Cortex of kidney (tissue), 1 donor: ENCODE results near the gene FBXL17.

Experiments used
- DNase-seq: peaks from one replicate; lab custom pipeline; 2025; lab: John Stamatoyannopoulos, UW

Gene FBXL17

DNA sequence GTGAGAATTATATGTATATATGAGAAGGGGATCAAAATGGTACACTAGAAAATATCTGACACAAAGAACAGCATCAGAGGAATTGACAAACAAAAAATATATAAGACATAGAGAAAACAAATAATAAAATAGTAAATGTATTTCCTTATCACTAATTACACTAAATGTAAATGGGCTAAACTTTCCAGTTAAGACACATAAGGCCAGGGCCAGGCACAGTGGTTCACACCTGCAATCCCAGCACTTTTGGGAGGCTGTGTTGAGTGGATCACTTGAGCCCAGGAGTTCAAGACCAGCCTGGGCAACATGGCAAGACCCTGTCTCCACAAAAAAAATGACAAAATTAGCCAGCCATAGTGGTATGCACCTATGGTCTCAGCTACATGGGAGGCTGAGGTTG is 8.5 kb downstream of the FBXL17 start:
- no peak for DNase-seq

DNA sequence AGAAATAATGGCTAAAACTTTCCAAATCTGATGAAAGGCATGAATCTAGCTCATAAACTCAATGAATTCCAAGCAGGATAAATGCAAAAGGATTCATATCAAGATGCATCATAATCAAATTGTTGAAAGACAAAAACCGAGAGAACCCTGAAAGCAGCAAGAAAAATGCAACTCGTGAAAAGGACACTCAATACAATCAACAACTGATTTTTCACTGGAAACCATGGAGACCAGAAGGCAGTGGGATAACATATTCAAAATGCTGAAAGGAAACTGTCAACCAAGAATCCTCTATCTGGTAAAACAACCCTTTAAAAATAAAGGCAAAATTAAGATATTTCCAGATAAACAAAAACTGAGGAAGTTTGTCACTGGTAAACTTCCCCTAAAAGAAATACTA is 9.5 kb downstream of the FBXL17 start:
- DNase-seq, result no peak

GRCh38 chr5:108371263-108371662 is 10.6 kb downstream of the FBXL17 start:
- no peak for DNase-seq

- no peak for DNase-seq
These were observed 12.7 kb downstream of the FBXL17 start for GRCh38 chr5:108369167-108369566.

DNA sequence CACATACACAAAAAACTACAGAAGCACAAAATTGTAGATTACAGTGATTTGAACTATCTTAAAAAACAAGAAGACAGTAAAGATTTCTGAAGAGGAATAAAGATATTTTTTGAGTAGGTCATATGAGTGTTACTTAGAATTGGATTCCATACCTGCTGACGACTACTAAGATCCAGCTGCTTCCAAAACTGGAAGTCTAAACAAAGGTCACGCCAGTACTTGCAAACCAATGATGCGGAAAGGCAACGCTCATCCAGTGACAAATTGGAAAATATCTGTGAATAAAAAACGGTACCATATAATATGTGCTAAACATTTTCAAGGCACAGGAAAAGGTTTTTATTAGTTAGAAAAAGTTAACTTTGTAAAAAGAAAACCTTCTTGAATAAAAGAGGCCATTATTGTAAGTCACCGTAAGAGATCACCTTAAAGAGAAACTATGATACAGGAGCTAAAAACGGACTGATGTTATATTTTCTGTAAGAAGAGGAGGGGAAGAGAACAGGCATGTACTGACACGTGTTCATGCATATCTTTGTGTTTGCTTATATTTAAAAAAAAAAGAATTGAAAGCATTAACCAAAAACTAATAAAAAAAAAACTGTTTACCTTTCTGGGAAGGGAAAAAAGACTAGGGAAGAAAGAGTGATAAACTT is 14.1 kb downstream of the FBXL17 start:
- no peak for DNase-seq

DNA sequence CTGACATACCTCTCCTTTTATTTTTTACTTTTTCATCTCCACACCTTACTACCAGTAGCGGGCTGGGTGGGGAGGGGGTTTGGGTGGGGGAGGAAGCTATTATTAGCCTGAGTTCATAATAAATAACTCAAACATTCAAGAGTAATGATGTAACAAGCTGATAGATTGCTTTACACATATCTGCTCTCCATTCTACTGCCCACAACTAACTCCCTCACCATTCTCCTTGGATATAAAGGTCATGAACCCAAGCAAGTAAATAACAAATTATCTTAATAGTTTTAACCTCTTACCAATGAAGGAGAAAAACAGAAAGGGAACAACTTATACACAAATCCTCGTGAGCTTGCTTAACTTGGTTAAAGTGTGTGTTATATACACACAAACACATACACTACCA is 15.4 kb downstream of the FBXL17 start:
- no peak for DNase-seq

GRCh38 chr5:108361771-108362170 is 20.1 kb downstream of the FBXL17 start:
- no peak for DNase-seq

DNA sequence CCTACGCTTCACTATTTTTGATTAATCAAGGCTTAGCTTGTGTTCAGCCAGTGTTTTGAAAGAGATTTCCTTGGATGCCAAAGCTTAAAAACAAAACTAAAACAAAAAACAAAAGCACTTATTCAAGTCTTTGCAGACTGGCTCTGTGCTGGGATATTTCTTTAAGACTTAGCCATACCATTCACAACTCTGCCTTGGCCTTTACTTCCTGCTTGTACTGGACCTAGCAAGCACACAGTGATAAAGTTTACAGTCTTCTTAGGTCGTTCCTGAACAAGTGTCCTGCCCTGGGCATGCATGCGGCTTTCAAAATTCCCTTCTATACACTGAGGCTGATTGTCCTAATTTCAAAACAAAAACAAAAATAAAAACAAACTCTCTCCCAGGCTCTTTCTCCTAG is 20.7 kb downstream of the FBXL17 start:
- no peak for DNase-seq

DNA sequence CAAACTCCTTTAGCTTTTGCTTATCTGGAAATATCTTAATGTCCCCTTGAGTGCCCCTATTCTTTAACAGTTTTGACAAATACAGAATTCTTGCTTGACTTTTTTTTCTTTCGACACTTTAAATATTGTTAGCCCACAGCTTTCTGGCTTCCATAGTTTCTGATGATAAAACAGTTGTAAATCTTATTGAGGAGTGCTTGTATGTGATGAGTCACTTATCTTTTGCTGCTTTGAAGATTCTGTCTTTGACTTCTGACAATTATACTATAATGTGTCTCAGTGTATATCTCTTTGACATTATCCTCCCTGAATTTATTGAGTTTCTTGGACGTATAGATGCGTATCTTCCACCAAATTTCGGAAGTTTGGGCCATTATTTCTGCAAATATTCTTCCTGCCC is 21.6 kb downstream of the FBXL17 start:
- DNase-seq, result no peak

DNA sequence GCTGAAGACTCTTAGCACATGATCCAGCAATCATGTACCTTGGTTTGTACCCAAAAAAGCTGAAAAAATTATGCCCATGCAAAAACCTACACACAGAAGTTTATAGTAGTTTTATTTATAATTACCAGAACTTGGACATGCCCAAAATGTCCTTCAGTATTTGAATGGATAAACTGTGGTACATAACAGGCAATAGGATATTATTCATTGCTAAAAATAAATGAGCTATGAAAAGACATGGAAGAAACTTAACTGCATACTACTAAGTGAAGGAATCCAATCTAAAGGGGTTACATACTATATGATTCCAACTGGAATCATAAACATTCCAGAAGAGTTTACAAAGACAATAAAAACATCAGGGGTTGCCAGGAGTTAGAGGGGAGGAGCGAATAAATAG is 25.6 kb downstream of the FBXL17 start:
- DNase-seq, result no peak

DNA sequence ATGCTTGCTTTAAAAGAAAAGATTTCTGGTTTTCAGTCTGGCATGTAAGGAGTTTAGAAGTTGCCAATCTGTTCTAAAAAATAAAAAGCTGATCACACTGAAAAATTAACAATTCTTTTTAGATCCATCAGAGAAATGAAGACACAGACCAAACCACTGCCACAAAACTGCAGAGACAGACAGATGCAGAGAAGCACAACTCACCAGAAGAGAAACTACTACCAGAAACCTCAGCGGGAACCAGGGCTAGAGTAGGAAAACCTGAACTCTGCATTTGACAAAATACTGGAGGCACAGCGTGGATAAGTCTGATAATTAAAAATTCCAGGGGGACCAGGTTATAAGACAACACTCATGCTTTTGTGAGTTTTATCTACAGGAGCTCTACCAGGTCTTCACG is 28.8 kb downstream of the FBXL17 start:
- DNase-seq, result no peak

- DNase-seq, result no peak
These were observed 36.2 kb downstream of the FBXL17 start for GRCh38 chr5:108345541-108346171.

GRCh38 chr5:108344103-108344822 is 37.6 kb downstream of the FBXL17 start:
- no peak for DNase-seq

DNA sequence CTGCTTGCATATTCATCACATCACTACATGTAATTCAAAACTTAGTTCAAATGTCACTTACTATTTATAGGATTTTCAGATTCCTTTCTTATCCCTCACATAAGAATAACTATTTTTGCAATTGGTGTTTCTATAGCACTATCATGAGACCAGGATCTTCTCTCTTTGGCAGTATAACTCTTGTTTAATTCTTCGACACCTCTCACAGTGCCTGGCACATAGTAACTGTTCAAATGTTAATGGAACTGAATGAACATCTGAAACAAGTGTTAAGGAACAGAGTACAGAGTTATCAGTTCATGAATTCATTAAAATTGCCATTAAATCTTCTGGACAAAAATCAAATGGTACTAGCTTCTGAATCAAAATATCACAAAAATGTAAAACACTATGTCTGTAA is 40.0 kb downstream of the FBXL17 start:
- DNase-seq, result no peak

- DNase-seq, result no peak
These were observed 41.8 kb downstream of the FBXL17 start for GRCh38 chr5:108340131-108340530.

DNA sequence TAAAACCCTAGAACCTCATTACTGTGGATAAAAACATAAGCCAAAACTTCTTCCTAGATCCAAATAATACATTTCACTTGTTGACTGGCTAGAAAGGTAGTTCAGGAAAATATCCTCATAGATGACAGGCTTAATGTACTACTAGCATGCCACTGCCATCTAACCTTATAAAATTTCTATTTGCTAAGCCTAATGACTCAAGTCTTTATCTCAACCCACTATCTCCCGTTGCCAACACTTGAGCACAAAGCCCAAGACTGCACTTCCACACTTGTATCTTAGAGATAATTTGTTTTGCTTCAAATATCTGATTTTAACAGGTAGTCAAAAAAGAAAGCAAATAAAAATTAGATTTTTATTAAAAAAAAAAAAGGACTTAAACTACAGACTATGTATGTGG is 42.7 kb downstream of the FBXL17 start:
- no peak for DNase-seq

DNA sequence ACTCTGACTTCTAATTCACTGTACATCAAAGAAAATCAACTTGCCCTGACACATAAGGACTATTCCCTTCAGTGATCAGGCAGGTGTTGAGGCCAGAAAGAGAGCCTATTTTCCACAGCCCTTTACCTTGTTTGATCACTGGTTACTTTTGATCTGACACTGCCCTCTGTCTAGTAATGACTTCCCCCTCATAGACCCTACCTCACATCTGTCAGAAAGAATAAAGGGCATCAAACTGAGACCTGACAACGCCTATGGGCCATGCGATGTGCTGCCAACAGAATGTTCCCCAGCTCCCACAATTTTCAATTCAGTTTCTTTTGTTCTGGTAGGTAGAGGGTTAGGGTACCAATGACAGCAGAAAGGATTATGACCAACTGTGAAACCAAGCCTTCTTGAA is 47.7 kb downstream of the FBXL17 start:
- no peak for DNase-seq

DNA sequence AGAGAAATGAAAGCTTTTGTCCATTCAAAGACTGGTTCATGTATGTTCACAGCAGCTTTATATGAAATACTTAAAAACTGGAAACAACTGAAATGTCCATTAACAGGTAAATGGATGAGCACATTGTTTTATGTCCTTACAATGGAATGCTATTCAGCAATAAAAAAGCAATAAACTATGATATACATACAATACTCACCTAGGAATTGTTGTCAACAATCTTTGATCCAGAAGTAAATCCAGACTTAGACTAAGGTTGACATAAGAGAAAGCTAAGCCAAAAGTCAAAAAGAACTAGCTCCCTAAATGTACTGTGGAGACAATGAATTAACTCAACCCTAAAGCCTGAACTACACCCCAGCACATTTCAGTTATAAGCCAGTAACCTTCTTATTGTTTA is 54.9 kb downstream of the FBXL17 start:
- no peak for DNase-seq

GRCh38 chr5:108324886-108325285 is 57.0 kb downstream of the FBXL17 start:
- no peak for DNase-seq

DNA sequence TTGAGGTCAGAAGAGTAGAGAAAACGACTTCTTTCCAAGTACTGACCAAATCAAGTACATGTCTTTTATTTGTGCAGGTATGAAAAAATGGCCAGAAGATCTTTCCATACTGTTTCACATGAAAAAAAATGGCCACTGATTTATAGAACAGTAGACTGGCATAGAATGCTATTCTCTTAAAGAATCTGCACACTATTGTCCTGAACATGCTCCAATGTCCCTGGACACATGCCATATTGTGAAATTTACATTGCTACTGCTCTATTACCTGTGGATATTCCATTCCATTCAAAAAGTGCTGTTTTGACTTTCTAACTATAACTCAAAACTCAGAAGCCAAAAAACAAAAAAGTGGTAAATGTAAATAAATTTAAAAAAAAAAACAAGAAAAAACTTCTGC is 60.6 kb downstream of the FBXL17 start:
- DNase-seq, result no peak

DNA sequence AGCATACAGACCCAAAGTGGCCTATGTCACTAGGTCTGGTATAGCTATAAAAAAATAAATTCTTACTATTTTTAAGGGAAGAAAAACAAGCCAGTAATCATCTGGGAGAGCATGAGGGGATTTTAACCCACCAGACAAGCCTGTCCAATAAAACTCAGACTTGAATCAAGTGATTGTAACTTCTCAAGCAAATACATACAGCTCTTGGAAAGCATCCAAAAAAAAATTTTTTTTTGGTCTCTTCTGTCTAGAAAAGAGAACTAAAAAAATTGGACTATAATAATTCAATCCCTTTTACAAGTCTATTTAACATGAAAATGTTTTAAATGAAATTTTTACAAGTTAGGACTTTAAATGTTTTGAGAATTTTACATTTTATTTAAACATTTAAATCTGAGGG is 61.7 kb downstream of the FBXL17 start:
- DNase-seq, result no peak

GRCh38 chr5:108315829-108316228 is 66.1 kb downstream of the FBXL17 start:
- no peak for DNase-seq

DNA sequence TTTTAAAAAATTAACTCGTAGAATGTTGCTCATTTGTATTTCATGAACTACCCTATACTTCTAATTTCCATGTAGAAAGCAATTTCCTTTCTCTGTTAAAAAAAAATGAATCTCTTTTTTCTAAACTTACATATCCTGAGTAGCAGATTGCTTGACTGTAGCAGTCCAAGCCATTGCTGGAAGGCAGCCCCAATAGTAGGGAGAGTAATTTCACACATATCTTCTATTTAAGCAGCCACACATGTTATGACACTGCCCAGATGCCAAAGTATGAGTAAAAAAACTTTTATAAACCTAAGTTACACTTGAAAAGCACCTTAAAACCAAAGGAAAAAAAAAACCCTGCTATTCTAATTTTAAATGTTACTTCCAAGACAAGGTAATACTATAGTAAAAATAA is 69.6 kb downstream of the FBXL17 start:
- DNase-seq, result no peak

DNA sequence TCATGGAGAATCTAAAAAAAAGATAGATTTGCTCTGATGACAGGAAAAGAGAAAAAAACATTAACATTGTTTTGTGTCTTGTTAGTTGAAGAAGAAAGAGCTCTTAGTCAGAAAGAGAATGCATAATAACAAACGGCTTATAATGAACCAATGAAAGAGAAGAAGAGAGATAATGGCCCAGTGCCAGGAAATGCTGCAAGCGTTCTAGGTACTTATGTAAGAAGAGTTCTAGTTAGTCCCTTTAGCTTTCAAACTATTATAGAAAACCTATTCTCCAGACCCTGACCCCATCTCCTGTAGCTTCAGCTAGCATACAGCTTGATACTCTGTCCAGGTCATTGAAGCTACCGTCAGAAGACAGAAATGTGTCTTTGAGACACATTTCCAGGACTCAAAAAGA is 70.2 kb downstream of the FBXL17 start:
- DNase-seq, result no peak
